Activated T-cell treated with anti-CD3 and anti-CD28 coated beads for 4 hours (primary cell): ENCODE results near the gene CCR5.
A peak's percentile ranks its signal among the peaks of the same experiment; 100 is the strongest.

Experiments used
- DNase-seq: peaks from one replicate; pipeline ENCODE4 v3.0.0-alpha.2; 2020

CCR5 gene

DNA sequence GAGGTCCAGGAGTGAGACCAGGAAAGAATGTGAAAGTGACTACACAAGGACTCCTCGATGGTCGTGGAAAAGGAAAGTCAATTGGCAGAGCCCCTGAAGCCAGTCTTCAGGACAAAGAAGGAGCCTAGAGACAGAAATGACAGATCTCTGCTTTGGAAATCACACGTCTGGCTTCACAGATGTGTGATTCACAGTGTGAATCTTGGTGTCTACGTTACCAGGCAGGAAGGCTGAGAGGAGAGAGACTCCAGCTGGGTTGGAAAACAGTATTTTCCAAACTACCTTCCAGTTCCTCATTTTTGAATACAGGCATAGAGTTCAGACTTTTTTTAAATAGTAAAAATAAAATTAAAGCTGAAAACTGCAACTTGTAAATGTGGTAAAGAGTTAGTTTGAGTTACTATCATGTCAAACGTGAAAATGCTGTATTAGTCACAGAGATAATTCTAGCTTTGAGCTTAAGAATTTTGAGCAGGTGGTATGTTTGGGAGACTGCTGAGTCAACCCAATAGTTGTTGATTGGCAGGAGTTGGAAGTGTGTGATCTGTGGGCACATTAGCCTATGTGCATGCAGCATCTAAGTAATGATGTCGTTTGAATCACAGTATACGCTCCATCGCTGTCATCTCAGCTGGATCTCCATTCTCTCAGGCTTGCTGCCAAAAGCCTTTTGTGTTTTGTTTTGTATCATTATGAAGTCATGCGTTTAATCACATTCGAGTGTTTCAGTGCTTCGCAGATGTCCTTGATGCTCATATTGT is 10.8 kb upstream of the CCR5 start:
- no peak for DNase-seq

DNA sequence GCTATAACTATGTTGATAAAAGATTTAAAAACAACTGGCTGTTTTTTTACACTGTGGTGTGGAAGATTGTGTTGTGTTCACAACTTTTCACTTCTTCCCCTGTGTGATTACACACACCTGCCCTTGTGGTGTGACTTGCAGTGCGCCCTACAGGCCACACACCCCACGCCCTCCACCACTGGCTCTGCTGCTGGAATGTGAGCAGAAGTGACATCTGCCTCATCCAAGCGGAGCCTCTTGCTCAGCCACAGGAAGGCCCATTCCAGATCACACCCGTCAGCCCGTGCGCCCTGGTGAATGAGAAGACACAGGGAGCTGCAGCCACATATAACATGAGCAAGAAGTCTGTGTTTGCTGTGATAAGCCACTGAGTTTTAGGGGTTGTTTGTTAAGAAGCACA is 9.8 kb upstream of the CCR5 start:
- no peak for DNase-seq

DNA sequence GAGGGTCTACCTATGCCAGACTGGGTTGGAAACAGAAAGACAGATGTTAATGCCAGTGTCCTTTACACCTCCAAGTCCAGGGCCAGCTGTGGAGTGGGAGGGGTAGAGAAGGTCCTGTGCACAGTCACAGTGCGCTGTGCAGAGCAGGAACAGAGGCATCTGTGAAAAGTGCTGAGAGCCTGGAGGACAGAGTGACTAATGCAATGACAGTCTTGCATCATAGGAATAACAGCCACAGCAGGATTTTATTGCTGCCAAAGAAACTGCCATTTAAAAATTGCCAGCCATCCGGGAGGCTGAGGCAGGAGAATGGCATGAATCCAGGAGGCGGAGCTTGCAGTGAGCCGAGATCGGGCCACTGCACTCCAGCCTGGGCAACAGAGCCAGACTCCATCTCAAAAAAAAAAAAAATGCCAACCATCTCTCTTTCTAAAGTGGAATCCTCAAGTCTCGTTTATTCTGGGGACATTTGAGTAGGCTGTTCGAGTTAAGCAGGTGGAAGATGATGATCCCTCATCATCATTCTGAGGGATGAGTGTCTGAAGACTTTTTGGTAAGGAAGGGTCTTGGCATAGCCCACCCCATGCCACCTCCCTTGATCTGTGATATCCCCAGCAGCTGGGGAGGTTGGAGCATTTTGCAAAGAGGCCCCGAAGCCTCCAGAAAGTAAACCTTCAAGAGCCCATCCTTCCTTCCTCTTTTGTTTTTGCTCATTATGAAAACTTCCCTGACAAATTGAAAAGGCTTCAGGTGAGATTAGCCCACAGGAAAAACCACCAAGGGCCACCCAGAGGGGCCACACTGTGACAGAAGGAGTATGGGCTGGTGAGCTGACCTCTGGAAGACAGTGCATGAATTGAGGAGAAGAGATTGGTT is 9.1 kb upstream of the CCR5 start:
- no peak for DNase-seq

DNA sequence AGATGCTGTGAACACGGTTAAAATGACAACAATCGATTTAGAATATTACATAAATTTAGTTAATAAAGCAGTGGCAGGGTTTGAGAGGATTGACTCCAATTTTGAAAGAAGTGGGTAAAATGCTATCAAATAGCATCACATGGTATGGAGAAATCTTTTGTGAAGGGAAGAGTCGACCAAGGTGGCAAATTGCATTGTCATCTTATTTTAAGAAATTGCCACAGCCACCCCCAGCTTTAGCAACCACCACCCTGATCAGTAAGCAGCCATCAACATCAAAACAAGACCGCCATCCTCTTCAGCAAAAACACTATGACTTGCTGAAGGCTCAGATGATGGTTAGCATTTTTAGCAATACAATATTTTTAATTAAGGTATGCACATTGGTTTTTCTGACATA is 5.7 kb upstream of the CCR5 start:
- no peak for DNase-seq

DNA sequence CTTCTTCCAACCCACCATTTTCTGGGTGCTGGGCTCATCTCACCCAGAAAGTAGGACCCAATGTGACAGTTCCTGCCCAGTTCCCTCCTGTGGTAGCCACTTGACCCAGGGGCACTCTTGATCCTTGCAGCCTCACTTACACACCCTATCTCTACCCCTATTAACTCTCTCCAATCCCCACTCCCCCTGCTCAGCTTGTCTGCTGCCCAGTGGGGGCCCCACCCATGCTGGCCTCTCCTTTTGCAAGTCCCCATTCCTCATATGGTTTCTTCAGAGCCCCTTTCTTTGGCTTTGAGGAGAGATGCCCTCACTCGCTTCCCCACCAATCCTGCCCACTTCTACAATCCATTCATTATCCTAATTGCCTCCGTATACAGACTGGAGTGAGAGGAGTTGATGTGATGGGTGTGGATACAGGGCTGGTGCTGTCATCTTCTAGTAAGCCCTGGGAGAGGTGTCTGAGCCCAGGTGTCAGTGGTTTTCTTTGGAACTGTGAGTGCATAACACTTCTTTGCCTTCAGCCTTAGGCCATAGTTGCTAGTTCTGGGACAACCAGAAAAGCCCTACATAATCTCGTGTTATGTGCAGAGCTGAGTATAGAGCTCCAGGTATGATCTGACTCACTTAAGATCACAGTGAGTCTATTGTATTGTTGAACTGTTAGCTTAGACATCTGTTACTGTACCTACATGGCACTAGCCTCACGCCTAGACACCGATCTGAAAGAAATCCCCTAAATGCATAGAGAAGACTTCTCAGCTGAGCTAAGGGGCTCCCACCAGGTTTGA is 4.8 kb upstream of the CCR5 start:
- no peak for DNase-seq

DNA sequence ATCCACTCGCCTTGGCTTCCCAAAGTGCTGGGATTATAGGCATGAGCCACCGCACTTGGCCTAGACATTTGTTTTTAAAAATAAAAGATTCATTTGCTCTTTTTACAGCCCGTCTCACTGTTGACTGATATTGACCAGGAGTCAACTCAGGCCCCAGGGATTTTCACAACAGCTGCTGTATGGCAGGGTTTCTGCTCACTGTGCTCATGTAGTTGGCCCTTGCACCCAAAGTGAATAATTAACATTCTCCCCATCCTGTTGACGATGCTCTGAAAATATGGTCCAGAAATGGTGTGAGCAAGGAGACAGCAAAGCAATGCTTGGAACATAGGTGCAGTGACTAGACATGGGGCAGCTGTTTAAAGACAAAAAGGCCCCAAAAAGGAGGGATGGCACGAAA is 2.9 kb upstream of the CCR5 start:
- DNase-seq = no peak

DNA sequence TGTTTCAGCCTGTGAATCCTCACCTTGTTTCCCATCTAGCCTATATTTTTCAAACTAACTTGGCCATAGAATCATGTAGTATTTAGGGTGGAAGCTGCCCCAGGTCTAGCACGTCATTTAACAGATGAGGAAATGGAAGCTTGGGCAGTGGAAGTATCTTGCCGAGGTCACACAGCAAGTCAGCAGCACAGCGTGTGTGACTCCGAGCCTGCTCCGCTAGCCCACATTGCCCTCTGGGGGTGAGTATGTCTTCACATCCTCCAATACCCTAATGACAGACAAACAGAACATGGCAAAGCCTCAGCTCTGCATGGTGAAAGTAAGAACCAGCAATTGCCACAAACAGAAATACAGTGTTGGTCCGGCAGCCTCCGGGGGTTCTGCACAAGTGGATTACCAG is 2.2 kb upstream of the CCR5 start:
- peak; percentile 36 for DNase-seq

DNA sequence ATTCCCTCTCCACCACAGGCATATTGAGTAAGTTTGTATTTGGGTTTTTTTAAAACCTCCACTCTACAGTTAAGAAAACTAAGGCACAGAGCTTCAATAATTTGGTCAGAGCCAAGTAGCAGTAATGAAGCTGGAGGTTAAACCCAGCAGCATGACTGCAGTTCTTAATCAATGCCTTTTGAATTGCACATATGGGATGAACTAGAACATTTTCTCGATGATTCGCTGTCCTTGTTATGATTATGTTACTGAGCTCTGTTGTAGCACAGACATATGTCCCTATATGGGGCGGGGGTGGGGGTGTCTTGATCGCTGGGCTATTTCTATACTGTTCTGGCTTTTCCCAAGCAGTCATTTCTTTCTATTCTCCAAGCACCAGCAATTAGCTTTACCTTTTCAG is 1.6 kb upstream of the CCR5 start:
- DNase-seq = no peak

DNA sequence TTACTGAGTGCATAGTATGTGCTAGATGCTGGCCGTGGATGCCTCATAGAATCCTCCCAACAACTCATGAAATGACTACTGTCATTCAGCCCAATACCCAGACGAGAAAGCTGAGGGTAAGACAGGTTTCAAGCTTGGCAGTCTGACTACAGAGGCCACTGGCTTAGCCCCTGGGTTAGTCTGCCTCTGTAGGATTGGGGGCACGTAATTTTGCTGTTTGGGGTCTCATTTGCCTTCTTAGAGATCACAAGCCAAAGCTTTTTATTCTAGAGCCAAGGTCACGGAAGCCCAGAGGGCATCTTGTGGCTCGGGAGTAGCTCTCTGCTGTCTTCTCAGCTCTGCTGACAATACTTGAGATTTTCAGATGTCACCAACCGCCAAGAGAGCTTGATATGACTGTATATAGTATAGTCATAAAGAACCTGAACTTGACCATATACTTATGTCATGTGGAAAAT is 1.0 kb upstream of the CCR5 start:
- DNase-seq = no peak

DNA sequence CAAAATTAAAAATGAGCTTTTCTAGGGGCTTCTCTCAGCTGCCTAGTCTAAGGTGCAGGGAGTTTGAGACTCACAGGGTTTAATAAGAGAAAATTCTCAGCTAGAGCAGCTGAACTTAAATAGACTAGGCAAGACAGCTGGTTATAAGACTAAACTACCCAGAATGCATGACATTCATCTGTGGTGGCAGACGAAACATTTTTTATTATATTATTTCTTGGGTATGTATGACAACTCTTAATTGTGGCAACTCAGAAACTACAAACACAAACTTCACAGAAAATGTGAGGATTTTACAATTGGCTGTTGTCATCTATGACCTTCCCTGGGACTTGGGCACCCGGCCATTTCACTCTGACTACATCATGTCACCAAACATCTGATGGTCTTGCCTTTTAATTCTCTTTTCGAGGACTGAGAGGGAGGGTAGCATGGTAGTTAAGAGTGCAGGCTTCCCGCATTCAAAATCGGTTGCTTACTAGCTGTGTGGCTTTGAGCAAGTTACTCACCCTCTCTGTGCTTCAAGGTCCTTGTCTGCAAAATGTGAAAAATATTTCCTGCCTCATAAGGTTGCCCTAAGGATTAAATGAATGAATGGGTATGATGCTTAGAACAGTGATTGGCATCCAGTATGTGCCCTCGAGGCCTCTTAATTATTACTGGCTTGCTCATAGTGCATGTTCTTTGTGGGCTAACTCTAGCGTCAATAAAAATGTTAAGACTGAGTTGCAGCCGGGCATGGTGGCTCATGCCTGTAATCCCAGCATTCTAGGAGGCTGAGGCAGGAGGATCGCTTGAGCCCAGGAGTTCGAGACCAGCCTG is 984 bp downstream of the CCR5 start:
- no peak for DNase-seq

DNA sequence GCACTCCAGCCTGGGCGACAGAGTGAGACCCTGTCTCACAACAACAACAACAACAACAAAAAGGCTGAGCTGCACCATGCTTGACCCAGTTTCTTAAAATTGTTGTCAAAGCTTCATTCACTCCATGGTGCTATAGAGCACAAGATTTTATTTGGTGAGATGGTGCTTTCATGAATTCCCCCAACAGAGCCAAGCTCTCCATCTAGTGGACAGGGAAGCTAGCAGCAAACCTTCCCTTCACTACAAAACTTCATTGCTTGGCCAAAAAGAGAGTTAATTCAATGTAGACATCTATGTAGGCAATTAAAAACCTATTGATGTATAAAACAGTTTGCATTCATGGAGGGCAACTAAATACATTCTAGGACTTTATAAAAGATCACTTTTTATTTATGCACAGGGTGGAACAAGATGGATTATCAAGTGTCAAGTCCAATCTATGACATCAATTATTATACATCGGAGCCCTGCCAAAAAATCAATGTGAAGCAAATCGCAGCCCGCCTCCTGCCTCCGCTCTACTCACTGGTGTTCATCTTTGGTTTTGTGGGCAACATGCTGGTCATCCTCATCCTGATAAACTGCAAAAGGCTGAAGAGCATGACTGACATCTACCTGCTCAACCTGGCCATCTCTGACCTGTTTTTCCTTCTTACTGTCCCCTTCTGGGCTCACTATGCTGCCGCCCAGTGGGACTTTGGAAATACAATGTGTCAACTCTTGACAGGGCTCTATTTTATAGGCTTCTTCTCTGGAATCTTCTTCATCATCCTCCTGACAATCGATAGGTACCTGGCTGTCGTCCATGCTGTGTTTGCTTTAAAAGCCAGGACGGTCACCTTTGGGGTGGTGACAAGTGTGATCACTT is 2.0 kb downstream of the CCR5 start:
- DNase-seq = no peak

DNA sequence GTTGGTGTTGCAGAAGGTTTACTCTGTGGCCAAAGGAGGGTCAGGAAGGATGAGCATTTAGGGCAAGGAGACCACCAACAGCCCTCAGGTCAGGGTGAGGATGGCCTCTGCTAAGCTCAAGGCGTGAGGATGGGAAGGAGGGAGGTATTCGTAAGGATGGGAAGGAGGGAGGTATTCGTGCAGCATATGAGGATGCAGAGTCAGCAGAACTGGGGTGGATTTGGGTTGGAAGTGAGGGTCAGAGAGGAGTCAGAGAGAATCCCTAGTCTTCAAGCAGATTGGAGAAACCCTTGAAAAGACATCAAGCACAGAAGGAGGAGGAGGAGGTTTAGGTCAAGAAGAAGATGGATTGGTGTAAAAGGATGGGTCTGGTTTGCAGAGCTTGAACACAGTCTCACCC is 4.0 kb downstream of the CCR5 start:
- no peak for DNase-seq

DNA sequence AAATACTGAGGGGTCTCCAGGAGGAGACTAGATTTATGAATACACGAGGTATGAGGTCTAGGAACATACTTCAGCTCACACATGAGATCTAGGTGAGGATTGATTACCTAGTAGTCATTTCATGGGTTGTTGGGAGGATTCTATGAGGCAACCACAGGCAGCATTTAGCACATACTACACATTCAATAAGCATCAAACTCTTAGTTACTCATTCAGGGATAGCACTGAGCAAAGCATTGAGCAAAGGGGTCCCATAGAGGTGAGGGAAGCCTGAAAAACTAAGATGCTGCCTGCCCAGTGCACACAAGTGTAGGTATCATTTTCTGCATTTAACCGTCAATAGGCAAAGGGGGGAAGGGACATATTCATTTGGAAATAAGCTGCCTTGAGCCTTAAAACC is 4.5 kb downstream of the CCR5 start:
- DNase-seq = no peak

DNA sequence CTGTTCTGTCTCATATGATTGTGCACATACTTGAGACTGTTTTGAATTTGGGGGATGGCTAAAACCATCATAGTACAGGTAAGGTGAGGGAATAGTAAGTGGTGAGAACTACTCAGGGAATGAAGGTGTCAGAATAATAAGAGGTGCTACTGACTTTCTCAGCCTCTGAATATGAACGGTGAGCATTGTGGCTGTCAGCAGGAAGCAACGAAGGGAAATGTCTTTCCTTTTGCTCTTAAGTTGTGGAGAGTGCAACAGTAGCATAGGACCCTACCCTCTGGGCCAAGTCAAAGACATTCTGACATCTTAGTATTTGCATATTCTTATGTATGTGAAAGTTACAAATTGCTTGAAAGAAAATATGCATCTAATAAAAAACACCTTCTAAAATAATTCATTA is 5.1 kb downstream of the CCR5 start:
- no peak for DNase-seq

DNA sequence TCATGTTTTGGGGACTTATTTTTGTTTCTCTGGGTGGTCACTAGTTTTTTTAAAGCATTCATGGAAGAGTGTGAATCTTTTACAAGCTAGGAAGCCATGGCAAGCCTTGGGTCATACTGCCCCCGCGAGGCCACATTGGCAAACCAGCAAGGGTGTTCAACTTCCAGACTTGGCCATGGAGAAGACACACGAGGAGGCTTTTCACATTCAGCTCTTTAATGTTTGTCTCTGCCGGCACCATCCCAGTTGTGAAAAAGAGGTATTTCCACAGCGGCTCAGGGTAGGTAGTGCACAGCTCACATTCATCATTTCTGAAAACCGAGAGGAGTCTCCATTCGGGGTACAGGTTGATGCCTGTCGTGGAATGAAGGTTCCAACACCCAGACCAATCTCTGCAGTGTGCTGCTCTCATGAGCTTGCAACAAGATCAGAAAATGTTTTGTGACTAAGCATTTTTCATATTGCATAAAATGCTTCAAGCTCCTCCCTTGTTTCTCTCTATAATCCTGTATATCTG is 7.7 kb downstream of the CCR5 start:
- peak; percentile 43 for DNase-seq

DNA sequence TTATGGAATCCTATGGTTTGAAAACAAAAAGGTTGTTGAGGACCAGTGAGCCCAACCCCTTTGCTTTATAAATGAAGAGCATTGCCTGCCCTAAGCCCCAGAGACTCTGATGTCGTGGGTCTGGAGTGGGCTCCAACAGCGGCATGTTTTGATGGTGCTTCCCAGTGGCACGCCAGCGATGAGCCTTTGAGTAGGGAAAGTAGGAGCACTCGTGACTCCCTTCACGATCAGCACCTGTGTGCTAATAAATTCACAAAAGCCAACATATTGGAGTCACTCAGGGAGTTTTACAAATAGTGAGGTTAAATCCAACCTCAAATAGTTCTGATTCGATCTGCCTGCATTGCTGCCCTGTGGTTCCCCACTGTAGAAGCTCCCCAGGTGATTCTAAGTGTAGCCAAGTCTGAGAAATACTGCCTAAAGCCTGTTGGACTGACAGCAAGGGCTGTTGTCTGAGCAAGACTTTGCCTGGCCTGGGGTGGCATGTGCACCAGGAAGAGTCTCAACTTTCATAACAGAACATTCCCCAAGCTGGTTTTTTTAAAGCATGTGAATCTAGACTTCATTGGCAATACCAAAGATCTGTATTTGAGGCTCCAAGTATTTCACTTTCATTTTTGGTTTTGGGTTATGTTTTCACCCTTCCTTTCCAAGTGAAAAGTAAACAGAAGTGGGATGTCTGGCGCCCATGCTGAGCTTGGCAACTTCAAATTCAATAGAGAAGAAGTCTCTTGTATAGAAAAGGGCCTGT is 9.9 kb downstream of the CCR5 start:
- no peak for DNase-seq

DNA sequence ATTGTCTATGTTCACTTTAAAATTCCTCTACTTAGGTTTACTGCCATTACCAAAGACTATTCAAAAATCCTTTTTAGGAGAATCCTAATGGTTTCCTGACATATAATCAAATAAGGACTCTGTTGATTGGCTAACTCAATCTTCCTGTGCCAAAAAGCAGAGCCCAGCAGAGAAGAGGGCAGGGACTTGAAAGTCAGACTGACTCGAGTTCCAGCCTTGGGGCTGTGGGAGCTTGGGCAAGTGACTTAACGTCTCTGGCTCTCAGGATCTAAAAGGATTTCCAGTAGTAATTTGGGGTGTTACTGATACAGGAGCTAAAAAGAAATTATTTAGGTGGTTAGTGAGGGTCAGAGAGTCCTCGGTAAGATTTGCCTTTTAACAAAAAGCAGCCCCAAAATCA is 10.9 kb downstream of the CCR5 start:
- DNase-seq = no peak

DNA sequence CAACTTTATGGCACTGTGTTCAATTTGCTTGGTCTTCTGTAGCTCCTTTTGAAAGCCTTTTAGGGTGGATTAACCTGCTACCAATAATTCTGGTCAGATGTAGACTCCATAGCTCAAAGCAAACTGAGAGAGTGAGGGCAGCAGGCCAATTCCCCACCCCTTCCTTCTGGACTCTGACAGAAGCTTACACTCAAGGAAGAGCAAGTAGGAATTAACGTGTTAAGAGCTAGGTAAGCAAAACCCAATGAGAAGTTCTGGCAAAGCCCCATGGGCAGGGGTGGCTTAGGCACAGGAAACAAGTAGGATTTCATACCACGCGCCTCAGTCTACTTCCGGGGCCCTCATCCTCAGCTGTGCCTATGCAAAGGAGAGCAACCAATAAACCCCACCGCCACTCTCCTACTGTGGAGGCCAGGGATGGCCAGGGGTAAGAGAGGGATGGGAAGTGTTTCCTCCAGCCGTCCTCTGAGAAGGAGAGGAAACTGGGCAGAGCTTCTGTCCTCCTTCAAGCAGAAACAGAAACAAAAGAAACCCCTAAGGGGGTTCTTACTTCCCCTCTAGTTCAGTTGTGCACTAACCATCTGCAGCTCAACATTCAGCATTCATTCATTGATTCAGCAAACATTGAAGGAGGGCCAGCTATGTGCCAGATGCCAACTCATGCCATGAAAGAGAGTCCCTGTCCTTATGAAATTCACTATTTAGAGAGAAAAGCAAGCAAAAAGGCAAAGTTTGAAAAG is 12.6 kb downstream of the CCR5 start:
- DNase-seq = no peak

DNA sequence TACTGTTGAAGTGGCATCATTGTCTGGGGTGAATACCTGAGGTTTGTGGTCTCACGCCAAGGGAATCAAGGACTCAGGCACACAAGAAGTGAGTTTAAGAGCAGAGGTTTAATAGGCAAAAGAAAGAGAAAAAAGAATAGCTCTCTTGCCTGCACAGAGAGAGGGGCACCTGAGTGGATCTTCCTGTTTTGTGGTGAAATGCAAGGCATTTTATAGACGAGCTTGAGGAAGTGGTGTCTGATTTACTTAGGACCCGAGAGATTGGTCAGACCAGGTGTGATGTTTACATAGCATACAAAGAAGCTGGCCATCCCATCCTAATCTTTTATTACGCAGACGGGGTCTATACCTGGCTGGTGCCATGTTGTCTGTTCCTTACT is 13.2 kb downstream of the CCR5 start:
- DNase-seq = no peak

DNA sequence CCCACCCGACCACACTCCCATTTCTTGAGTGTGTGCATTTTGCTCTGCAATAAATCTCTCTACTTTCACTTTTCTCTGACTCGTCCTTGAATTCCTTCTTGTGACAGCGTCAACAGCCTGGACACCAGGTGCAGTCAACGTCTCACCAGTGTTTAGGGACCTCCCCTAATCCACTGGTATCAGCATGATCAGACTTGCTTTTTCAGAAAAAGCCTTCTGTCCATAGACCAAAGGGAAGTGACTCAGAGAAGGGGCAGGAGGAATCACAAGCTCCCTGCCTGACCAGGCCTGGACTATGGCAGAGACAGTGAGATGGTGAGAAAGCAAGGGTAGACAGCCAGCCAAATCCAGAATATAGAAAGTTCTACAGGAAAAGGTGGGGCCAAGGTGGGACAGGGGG is 15.5 kb downstream of the CCR5 start:
- no peak for DNase-seq
